ENCODE data around the gene DEAF1.

DNA sequence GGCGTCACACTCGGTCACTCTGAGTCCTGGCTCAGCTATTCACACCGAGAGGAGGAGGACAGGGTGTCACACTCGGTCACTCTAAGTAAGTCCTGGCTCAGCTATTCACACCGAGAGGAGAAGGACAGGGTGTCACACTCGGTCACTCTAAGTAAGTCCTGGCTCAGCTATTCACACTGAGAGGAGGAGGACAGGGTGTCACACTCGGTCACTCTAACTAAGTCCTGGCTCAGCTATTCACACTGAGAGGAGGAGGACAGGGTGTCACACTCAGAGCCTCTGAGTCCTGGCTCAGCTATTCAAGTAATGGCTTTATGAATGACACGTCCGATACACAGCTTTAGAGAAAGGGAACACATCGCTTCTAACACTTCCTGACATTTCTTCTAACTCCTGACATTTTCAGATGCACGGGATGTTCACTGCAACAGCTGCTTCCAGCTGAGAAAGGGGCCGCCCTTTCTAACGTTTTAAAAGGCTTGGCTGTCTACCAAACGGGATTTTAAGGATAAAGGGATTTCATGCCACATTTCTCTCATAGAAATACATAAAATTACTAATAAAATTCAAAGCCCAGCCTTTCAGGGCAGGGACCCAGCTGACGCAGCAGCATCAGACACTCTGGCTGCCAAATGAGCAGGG is 29.8 kb downstream of the DEAF1 start:
- TF ChIP-seq KDM1A (IDR thresholded peaks at IDR 0.05; ENCODE audit: borderline replicate concordance): no peak
- TF ChIP-seq SUZ12 (IDR thresholded peaks at IDR 0.05; ENCODE audit: unreplicated experiment): no peak

Data from GM12878 (cell line).